M059J (cell line): ENCODE measurements around the gene TMEM167B. TPM values are rescaled to one million over a fixed set of nuclear protein-coding genes. Genes with fewer than 3 reads are reported as not detected.
A peak's percentile ranks its signal among the peaks of the same experiment; 100 is the strongest.

ENCODE experiments used
- DNase-seq: peaks from one replicate; pipeline ENCODE4 v3.0.0-alpha.2; 2012; ENCODE audit warnings: low read depth
- total RNA-seq: library from RNA; depleted of rRNA; stranded (reverse); fragments of >200 nt; shearing (Covaris generic); gene quantifications from 2 replicates; pipeline ENCODE4 v1.2.3, GENCODE V29; 2014

The TMEM167B gene
- total RNA-seq, 1 experiment from 2014 or later: 44.8 TPM

GRCh38 chr1:109080441-109081082 lies 10.0 kb upstream of the TMEM167B start:
- DNase-seq: no peak

- no peak for DNase-seq
Observed at GRCh38 chr1:109083501-109083900, 7.1 kb upstream of the TMEM167B start.

GRCh38 chr1:109083923-109084322 lies 6.6 kb upstream of the TMEM167B start:
- DNase-seq: peak; percentile 53

GRCh38 chr1:109084563-109085517 lies 5.7 kb upstream of the TMEM167B start:
- DNase-seq: peak; percentile 82

GRCh38 chr1:109089242-109090015 lies 1.1 kb upstream of the TMEM167B start:
- DNase-seq: peak; percentile 53

- peak; percentile 71 for DNase-seq
Observed at GRCh38 chr1:109091078-109091838, 694 bp downstream of the TMEM167B start.

- peak; percentile 63 for DNase-seq
Observed at GRCh38 chr1:109091839-109092193, 1.3 kb downstream of the TMEM167B start.

- peak; percentile 91 for DNase-seq
Observed at GRCh38 chr1:109094377-109094803, 3.8 kb downstream of the TMEM167B start.

GRCh38 chr1:109094871-109095270 lies 4.3 kb downstream of the TMEM167B start:
- no peak for DNase-seq

- DNase-seq: no peak
Observed at GRCh38 chr1:109095631-109096030, 5.1 kb downstream of the TMEM167B start.

- no peak for DNase-seq
Observed at GRCh38 chr1:109096120-109096519, 5.6 kb downstream of the TMEM167B start.

GRCh38 chr1:109099938-109100773 lies 9.6 kb downstream of the TMEM167B start:
- peak; percentile 97 for DNase-seq

GRCh38 chr1:109104364-109105151 lies 14.0 kb downstream of the TMEM167B start:
- peak; percentile 24 for DNase-seq

- DNase-seq: no peak
Observed at GRCh38 chr1:109105881-109106280, 15.3 kb downstream of the TMEM167B start.

GRCh38 chr1:109107785-109108184 lies 17.2 kb downstream of the TMEM167B start:
- no peak for DNase-seq

GRCh38 chr1:109109906-109110305 lies 19.3 kb downstream of the TMEM167B start:
- DNase-seq: no peak

- no peak for DNase-seq
Observed at GRCh38 chr1:109111386-109112055, 21.0 kb downstream of the TMEM167B start.

GRCh38 chr1:109112056-109112651 lies 21.6 kb downstream of the TMEM167B start:
- DNase-seq: peak; percentile 65
